K562 (cell line): ENCODE results near the gene CRIM1. TPM values are rescaled to one million over a fixed set of nuclear protein-coding genes. Genes with fewer than 3 reads are reported as not detected.

Source experiments
- ATAC-seq: fragments of 200-7000 bp; cut with Tn5 transposase; 3 replicates; pipeline ENCODE4 v1.9.1; 2020; ENCODE audit warnings: moderate library complexity
- BruUV-seq: library from RNA; stranded (reverse); fragments of 400-500 nt; replicated peaks from 2 replicates; lab custom pipeline; 2021; lab: Mats Ljungman, UMichigan
- CTCF ChIA-PET: fragments of 300-600 bp; formaldehyde crosslinking; extraction: SDS; loops from one replicate; lab custom pipeline; 2021; ENCODE audit warnings: low intra/inter-chr PET ratio; lab: Yijun Ruan, JAX
- POLR2A ChIA-PET: fragments of 300-600, 350-650 bp; sonication (Branson Sonifier 250); formaldehyde crosslinking; extraction: SDS; loops from one replicate; lab custom pipeline; 2021; ENCODE audit warnings: antibody characterized with exemption, inconsistent platforms; lab: Yijun Ruan, JAX
- DNase-seq, 4 experiments: peaks; one replicate each; pipeline versions ENCODE4 v3.0.0 to v3.0.0-alpha.2; 2011 to 2018; ENCODE audit warnings: low spot score in 3 of 4, mixed read lengths in 3 of 4; ENCODE audit errors: extremely low read depth in 1 of 4
- FAIRE-seq: peaks from 2 replicates; lab custom pipeline; 2011; peaks lifted over from hg19 to GRCh38; lab: Jason Lieb, UNC
- H2AFZ ChIP-seq: 2 replicates; pipeline ENCODE4 v1.6.0; 2011; ENCODE audit warnings: low read depth, low read length, control low read depth, inconsistent platforms
- H3K27ac ChIP-seq: fragments of 200-600 bp; 3 replicates; pipeline ENCODE4 v1.8.0; 2011; ENCODE audit warnings: low read depth, mild to moderate bottlenecking, control low read depth, inconsistent platforms, low read length, moderate library complexity, mixed read lengths; ENCODE audit errors: extremely low read depth
- H3K27me3 ChIP-seq, 2 experiments: fragments of 300-600 bp in 1 of 2; 2 replicates in 1 of 2; 3 replicates in 1 of 2; pipeline versions ENCODE4 v1.6.0 to v1.8.0; 2011; ENCODE audit warnings: inconsistent platforms in 2 of 2, low read length in 2 of 2, mild to moderate bottlenecking in 1 of 2, mixed read lengths in 1 of 2, moderate library complexity in 1 of 2; ENCODE audit not compliant: control insufficient read depth in 2 of 2, insufficient read depth in 2 of 2
- H3K36me3 ChIP-seq: fragments of 300-600 bp; 3 replicates; pipeline ENCODE4 v1.8.0; 2011; ENCODE audit warnings: mild to moderate bottlenecking, low read length, inconsistent platforms; ENCODE audit not compliant: control insufficient read depth, insufficient read depth
- H3K4me1 ChIP-seq, 2 experiments: fragments of 200-600 bp in 1 of 2; replicated peaks in 1 of 2; 2 replicates in 1 of 2; 3 replicates in 1 of 2; pipeline versions ENCODE4 v1.5.1 to v1.8.0; 2011; ENCODE audit warnings: inconsistent platforms in 2 of 2, low read length in 2 of 2, mild to moderate bottlenecking in 1 of 2, mixed read lengths in 1 of 2, moderate library complexity in 1 of 2; ENCODE audit not compliant: control insufficient read depth in 2 of 2, insufficient read depth in 2 of 2
- H3K4me2 ChIP-seq: 2 replicates; pipeline ENCODE4 v1.6.1; 2011; ENCODE audit warnings: low read length, control low read depth, inconsistent platforms, mixed read lengths; ENCODE audit not compliant: insufficient read depth
- H3K4me3 ChIP-seq: fragments of 200-600 bp; sonication (generic), shearing (Covaris generic); 2 replicates; pipeline ENCODE4 v1.5.1; 2016; ENCODE audit warnings: control low read depth, inconsistent platforms
- H3K79me2 ChIP-seq: fragments of 200-600 bp; 3 replicates; pipeline ENCODE4 v1.8.0; 2011; ENCODE audit warnings: low read length, inconsistent platforms; ENCODE audit not compliant: control insufficient read depth, insufficient read depth
- H3K9ac ChIP-seq, 2 experiments: 2 replicates each; pipeline versions ENCODE4 v1.6.0 to v1.6.1; 2011; ENCODE audit warnings: low read depth in 2 of 2, low read length in 2 of 2, control low read depth in 1 of 2, inconsistent platforms in 1 of 2, mild to moderate bottlenecking in 1 of 2, mixed read lengths in 1 of 2; ENCODE audit not compliant: insufficient read depth in 1 of 2
- H3K9me1 ChIP-seq: one replicate; pipeline ENCODE4 v1.6.0; 2011; ENCODE audit warnings: inconsistent platforms, mild to moderate bottlenecking, low read length, moderate library complexity; ENCODE audit not compliant: control insufficient read depth, insufficient read depth
- H3K9me3 ChIP-seq: replicated peaks from 2 replicates; pipeline ENCODE4 v1.5.1; 2011; ENCODE audit warnings: low read depth, low read length, inconsistent platforms; ENCODE audit not compliant: control insufficient read depth, insufficient read depth
- H4K20me1 ChIP-seq: replicated peaks from 2 replicates; pipeline ENCODE4 v1.6.1; 2011; ENCODE audit warnings: low read length, inconsistent platforms, mixed read lengths; ENCODE audit not compliant: control insufficient read depth, insufficient read depth
- ETS2 ChIP-seq: IDR thresholded peaks from 2 replicates; pipeline ENCODE4 v1.6.1; 2016; ENCODE audit warnings: borderline replicate concordance, missing genetic modification characterization, mild to moderate bottlenecking, moderate library complexity, missing compliant biosample characterization; ENCODE audit not compliant: poor library complexity, severe bottlenecking
- FOXK1 ChIP-seq: sonication (generic); formaldehyde crosslinking; IDR thresholded peaks from 2 replicates; pipeline ENCODE4 v1.8.0; 2022; ENCODE audit warnings: missing genetic modification reagents, mild to moderate bottlenecking, borderline replicate concordance
- NR2F6 ChIP-seq: fragments of 450-650 bp; formaldehyde crosslinking; IDR thresholded peaks from 2 replicates; pipeline ENCODE4 v1.4.0; 2020; ENCODE audit warnings: mild to moderate bottlenecking
- PKNOX1 ChIP-seq: fragments of 450-650 bp; IDR thresholded peaks from 2 replicates; pipeline ENCODE4 v1.6.1; 2016
- ZBTB11 ChIP-seq, 3 experiments: fragments of 200-800 bp in 1 of 3; fragments of 250-450 bp in 1 of 3; fragments of 450-650 bp in 1 of 3; sonication (Bioruptor Pico) in 1 of 3; sonication (Bioruptor generic) in 1 of 3; formaldehyde crosslinking in 1 of 3; IDR thresholded peaks; 2 replicates each; pipeline versions ENCODE4 v1.6.1 to v1.8.0; 2016 to 2022; ENCODE audit warnings: mild to moderate bottlenecking in 2 of 3, missing genetic modification characterization in 2 of 3, missing compliant biosample characterization in 1 of 3, moderate library complexity in 1 of 3
- WGBS: fragments of 100-300 bp; shearing (Covaris generic); methylation state at CpG from one replicate; pipeline ENCODE4 v1.1.6; 2016; ENCODE audit warnings: low coverage, mixed read lengths; ENCODE audit not compliant: insufficient coverage; ENCODE audit errors: missing lambda C conversion rate; 5-methylcytosine and 5-hydroxymethylcytosine counted together
- in situ Hi-C: fragments of 300-500 bp; cut with MboI; formaldehyde crosslinking; loops from 4 replicates; pipeline ENCODE4 v1.15.0; 2018; ENCODE audit warnings: inconsistent platforms, mixed read lengths
- intact Hi-C: fragments of 100-400 bp; cut with micrococcal nuclease; formaldehyde crosslinking; loops from 2 replicates; pipeline ENCODE4 v1.14.2; 2022
- polyA plus RNA-seq, 8 experiments: library from polyadenylated mRNA; depleted of rRNA in 4 of 8; stranded (reverse) in 5 of 8; unstranded in 3 of 8; fragments of >200 nt; fragmentation: Nextera tagmentation in 2 of 8; fragmentation: Illumina TruSeq in 1 of 8; extraction: Ambion mirVana in 2 of 8; extraction: Trizol in 1 of 8; gene quantifications; 2 replicates each; pipeline versions ENCODE4 v1.2.1 to v1.2.3, GENCODE V29; 2011 to 2014; ENCODE audit warnings: inconsistent platforms in 1 of 8, missing spikeins in 1 of 8
- total RNA-seq, 7 experiments: library from RNA; depleted of rRNA in 6 of 7; stranded (reverse); fragments of >200 nt in 6 of 7; fragmentation: Illumina TruSeq in 2 of 7; extraction: Trizol in 2 of 7; gene quantifications; 2 replicates each; pipeline versions ENCODE4 v1.2.1 to v1.2.3, GENCODE V29; 2011 to 2021; ENCODE audit warnings: low replicate concordance in 1 of 7
- TF ChIP-seq, protein P1 (sequence below): fragments of 250-450 bp; sonication (Bioruptor Pico); IDR thresholded peaks from 2 replicates; pipeline ENCODE4 v1.5.0; 2021
- TF ChIP-seq, protein P2 (sequence below): fragments of 450-650 bp; IDR thresholded peaks from 2 replicates; pipeline ENCODE4 v1.6.1; 2016; ENCODE audit warnings: antibody characterized with exemption
- TF ChIP-seq, protein P3 (sequence below), 2 experiments: IDR thresholded peaks; 2 replicates each; pipeline ENCODE4 v1.6.1; 2012; ENCODE audit warnings: improper control_type of control experiment in 2 of 2, low read depth in 2 of 2, low read length in 2 of 2, borderline replicate concordance in 1 of 2

Gene CRIM1
- total and polyA plus RNA-seq, 9 of the 15 experiments (the other 6 are each of a cell fraction or from before 2014, with no cell fraction given), result 0.01 to 0.36 (median 0.06) TPM; not detected in 1

- TF ChIP-seq FOXK1 (CRISPR knock-in tag), result no peak
- TF ChIP-seq, protein P1, sequence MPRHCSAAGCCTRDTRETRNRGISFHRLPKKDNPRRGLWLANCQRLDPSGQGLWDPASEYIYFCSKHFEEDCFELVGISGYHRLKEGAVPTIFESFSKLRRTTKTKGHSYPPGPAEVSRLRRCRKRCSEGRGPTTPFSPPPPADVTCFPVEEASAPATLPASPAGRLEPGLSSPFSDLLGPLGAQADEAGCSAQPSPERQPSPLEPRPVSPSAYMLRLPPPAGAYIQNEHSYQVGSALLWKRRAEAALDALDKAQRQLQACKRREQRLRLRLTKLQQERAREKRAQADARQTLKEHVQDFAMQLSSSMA, result no peak
- TF ChIP-seq, all 486 proteins: peak for 0
Measured at GRCh38 chr2:36579297-36579664, 223.7 kb downstream of the CRIM1 start (continued).

DNA sequence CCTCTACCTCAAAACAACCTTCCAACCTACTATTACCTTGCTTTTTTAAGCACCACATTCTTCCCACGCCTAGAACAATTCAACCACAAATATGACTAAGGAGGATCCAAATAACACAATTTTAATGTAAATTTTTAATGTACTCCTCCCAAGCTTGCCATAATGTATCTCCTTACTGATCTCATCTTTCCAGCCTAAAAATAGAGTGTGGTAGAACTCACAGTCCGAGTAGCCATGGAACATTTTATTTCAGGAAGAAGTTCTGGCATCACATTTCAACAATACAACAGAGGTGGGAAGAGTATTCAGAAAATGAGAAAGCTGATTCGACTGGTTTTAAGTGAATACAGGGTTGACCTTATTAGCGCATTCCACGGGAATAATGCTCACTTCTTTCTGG lies 227.0 kb downstream of the CRIM1 start:
- Histone ChIP-seq H3K79me2 (no peaks in the 10 kb centered on the region), H3K4me2 (no peak overlapping the region), H3K4me3 (no peak overlapping the region), H4K20me1 (no peaks in the 10 kb centered on the region), H3K4me1 (no peaks in the 10 kb centered on the region), H3K27me3 (no peaks in the 10 kb centered on the region), H2AFZ (no peak overlapping the region), H3K9me1 (no peaks in the 10 kb centered on the region), H3K9ac (no peak overlapping the region), H3K27ac (no peak overlapping the region), H3K36me3 (peaks cover 87% of the 10 kb centered on the region), H3K9me3 (no peaks in the 10 kb centered on the region)
- FAIRE-seq (no peak), ATAC-seq (no peak), DNase-seq (no peak)
- CTCF ChIA-PET, result no interaction called here
- in situ Hi-C loops (no loop called here), intact Hi-C loops (no loop called here)
- POLR2A ChIA-PET, result interaction anchor here (0.8 to 0.9 kb wide), 2 partner anchors 10 to 15 kb away, joined by 3 to 4 read pairs; partner anchors contain the start of gene FEZ2
- 87% methylated on average over 5 of the region's 5 CpGs for WGBS
- no TSS peak for BruUV-seq
- TF ChIP-seq ZBTB11 (CRISPR knock-in tag; IDR thresholded peaks at IDR 0.05), result no peak
- TF ChIP-seq, protein P2, sequence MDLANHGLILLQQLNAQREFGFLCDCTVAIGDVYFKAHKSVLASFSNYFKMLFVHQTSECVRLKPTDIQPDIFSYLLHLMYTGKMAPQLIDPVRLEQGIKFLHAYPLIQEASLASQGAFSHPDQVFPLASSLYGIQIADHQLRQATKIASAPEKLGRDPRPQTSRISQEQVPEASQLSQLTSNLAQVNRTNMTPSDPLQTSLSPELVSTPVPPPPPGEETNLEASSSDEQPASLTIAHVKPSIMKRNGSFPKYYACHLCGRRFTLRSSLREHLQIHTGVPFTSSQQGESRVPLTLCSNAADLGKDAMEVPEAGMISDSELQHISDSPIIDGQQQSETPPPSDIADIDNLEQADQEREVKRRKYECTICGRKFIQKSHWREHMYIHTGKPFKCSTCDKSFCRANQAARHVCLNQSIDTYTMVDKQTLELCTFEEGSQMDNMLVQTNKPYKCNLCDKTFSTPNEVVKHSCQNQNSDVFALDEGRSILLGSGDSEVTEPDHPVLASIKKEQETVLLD, result no peak
- TF ChIP-seq NR2F6 (CRISPR knock-in tag), result no peak
- no peak for TF ChIP-seq PKNOX1
- TF ChIP-seq ETS2 (tag), result no peak
- TF ChIP-seq, protein P3, sequence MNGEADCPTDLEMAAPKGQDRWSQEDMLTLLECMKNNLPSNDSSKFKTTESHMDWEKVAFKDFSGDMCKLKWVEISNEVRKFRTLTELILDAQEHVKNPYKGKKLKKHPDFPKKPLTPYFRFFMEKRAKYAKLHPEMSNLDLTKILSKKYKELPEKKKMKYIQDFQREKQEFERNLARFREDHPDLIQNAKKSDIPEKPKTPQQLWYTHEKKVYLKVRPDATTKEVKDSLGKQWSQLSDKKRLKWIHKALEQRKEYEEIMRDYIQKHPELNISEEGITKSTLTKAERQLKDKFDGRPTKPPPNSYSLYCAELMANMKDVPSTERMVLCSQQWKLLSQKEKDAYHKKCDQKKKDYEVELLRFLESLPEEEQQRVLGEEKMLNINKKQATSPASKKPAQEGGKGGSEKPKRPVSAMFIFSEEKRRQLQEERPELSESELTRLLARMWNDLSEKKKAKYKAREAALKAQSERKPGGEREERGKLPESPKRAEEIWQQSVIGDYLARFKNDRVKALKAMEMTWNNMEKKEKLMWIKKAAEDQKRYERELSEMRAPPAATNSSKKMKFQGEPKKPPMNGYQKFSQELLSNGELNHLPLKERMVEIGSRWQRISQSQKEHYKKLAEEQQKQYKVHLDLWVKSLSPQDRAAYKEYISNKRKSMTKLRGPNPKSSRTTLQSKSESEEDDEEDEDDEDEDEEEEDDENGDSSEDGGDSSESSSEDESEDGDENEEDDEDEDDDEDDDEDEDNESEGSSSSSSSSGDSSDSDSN (IDR thresholded peaks at IDR 0.05; ENCODE audit: borderline replicate concordance in 1 of 2, low read depth in 2 of 2, low read length in 2 of 2), result no peak
